HG02840 (cell line): ENCODE data around the gene KDM4C.
A peak's percentile ranks its signal among the peaks of the same experiment; 100 is the strongest.

Experiments
- ATAC-seq: cut with Tn5 transposase; IDR thresholded peaks from one replicate; pipeline ENCODE4 v1.9.1; 2021; ENCODE audit warnings: mild to moderate bottlenecking, moderate library complexity, moderate number of reproducible peaks; ENCODE audit not compliant: unreplicated experiment, low FRiP score

KDM4C gene

DNA sequence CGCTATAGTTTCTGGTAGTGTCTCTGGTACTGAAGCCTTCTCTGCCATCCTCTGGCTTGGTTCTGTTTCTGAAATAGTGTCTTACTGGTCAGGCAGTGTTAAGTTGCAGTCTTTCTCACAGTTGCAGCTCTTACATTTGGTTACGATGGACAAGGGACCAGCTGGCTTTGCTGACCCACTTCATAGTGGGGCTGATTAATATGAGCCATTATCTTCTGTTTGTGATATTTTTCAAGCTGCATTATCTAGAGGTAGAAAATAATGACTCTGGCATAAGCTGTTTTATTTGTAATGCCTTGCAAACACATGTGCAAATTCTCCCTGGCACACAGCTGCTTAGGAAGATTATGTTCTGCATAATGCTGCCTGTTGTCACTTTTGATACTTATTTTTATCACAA, 199.1 kb downstream of the KDM4C start:
- ATAC-seq: no peak

DNA sequence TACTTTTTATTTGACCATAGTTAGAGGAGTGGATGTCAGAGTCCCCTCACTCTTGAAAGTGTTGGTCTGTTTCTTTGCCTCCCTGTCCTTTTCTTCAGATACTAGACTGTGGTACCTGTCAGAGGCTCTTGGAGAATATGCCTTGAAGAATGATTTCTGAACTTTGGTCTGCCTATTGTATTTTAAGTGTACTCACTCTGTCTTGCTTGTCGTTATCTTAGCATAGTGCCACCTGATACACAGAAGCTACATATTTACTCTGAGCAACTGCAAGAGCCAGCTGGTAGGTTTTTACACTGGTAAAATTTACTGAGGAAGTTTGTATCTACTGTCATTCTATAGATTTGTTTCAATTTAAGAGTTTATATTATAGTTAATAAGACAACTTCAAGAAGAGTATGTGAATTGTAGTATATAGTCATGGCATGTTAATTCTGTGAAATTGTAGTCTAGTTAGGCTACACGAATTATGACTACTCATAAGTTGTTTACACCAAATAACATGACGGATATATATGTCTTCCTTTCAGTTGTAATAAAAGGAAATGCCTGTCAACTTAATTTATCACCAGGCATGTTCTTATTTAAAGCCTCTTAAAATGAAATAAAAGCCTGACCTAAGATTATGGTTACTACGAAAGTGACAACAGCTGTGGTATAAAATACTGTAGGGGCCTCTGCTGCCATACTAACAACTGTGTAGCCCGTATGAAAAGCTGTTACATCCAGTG, 201.7 kb downstream of the KDM4C start:
- ATAC-seq: no peak

DNA sequence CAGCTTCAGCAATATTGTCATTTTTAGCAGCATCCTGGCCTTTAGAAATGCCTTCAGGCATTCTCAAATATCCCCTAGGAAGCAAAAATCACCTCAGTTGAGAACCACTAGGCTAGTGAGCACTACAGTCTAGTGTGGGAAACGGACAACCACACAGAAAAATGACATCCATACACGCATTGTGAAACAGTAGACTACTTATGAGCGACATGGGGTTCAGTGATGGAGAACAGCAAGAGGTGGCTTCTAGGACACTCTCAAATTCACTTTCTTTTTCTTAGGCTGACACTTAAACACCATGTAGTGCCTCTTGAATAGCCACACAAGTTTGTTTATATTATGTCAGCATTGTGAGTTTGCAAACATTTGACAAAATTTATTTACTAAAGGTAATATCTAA, 203.0 kb downstream of the KDM4C start:
- no peak for ATAC-seq

DNA sequence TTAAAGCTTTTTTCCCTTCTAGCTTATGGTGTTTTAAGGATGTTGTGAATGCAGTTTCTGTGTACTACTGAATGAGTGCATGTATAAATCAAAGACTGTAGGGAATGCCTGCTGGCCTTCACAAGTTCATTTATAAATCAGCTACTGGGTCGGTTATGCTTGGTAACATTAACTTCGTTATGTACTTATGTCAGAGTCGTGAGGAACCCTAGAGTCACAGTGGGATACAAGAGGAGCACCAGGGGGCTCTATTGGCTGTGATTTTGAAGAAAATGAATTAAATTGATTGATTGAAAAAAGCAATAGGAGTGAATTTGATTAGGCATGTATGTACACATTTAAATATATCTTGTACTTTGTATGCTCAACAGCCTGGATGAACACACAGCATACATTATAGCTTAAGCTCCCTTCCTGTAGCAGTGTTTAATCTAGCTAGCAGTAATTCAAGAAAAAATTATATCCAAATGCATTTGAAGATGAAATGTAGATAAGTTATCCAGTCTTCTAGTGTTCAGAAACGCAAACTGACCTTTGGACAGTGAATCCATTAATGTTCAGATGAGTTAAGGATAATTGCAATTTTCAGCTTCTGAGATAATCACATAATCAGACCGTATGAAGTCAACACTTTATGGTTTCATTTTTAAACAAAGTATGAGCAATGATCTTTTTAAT, 204.2 kb downstream of the KDM4C start:
- no peak for ATAC-seq

DNA sequence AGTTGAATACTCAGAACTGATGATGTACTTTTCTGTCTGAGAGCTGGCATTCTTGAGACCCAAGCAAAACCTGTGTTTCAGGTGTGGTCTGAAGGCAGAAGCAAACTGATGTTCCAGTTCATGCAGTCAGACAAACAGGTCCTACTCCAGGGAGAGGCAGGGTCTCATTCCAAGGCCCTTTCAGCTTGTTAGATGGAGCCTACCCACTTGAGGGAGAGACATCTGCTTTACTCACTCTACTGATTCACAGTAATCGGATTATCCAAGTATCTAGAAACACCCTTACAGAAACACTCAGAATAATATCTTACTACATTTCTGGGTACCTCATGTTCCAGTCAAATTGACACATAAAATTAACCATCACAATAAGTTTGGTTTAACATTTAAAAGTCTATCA, 207.8 kb downstream of the KDM4C start:
- no peak for ATAC-seq

DNA sequence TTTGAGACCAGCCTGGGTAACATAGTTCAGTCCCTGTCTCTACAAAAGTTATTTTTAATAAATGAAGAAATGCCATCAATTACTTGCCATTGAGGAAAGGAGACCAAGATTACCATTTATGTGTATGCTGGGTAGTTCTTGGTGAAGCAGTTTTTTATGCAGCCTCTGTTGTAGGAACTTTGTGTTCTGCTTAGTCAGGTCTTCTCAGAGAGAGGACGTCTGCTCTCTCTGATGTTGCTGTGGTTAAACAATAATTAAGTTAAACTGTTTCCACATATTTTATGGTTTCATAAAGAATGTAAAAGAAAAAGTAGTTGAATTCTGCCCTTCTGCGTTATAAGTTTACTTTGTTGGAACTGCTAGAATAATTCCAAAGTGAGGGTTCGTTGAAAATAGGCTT, 210.5 kb downstream of the KDM4C start:
- ATAC-seq: no peak

DNA sequence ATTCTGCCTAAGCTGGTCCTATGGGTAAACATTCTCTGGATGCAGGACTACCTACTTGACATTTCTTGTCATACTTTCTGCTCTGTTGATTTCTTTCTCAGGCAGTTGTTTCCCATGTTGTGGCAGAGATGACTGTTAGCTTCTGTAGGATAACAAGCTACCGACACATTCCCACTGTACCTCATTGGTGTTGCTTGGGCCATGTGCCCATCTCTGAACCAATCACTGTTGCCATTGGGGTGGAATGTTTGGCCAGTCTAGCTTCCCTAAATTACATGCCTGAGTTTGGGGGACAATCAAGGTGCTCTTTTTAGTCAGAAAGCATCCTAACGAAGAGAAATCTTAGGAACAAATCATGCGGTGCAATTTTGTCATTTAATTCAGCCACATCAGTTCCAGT, 212.0 kb downstream of the KDM4C start:
- no peak for ATAC-seq

DNA sequence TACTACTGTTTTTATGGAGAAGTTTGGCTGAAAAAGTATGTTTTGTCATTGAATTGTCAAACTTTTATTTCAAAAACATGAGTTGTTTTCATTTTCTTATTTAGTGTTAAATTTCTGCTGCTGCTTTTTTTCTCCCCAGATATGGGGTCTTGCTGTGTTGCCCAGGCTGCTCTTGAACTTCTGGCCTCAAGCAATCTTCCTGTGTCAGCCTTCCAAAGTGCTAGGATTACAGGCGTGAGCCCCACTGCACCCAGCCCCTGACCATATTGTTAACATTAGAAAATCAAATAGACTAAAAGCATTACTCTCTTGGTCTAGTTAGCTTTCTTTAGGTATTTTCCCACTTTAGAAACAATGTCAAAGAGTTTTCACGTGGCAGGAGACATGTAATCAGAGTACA, 215.3 kb downstream of the KDM4C start:
- no peak for ATAC-seq

DNA sequence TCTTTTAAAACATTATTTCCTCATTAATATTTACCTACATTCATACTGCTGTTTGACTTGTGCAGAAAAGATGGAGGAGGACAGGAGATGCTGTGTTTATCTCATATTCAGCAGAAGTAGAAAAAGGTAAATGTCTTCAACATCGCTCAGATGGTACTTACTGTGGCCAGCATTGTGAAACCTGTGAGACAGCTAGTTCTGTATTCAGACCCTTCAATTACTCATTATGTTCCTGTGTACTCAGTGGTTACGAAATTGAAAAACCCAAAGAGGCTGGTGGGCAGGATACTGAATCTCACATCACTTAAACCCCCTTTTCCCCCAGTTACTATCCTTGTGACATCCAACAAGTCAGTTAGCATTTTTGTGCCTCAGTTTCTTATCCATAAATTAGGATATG, 216.0 kb downstream of the KDM4C start:
- peak; percentile 96 for ATAC-seq

DNA sequence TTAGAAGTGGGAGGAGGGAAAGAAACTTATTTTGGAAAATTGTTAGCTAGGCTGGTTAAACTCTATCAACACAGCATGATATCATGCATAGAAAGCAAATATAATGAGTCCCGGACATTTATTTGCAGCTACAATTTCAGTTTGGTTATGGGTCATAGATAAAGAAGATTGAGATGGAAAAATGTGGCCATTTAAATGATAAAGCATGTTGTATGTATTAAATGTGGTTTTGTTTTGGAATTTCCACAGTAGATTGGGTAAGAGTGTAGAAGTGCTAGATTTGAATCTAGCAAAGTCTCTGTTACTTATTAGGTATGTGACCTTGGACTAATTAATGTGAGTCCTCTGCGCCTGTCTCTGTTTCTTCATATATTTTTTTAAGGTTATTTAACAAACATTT, 217.4 kb downstream of the KDM4C start:
- ATAC-seq: no peak

DNA sequence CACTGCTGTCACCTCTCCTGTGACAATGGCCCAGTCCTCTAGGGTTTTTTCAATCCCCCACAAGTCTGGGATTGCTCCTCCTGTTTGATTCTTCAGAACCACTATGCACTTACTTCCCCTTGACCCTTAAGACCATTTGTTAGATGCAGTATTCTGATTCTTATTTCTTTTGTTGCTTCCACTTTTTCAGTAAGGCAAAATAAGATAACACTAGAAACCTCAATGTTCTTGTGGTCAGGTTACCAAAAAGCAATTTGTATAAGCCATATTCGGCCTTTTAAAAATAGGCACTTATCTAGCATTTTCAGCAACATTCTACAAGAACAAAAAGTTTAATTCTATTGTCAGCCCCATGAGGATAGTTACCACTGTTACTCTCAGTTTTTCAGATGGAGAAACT, 220.0 kb downstream of the KDM4C start:
- no peak for ATAC-seq

DNA sequence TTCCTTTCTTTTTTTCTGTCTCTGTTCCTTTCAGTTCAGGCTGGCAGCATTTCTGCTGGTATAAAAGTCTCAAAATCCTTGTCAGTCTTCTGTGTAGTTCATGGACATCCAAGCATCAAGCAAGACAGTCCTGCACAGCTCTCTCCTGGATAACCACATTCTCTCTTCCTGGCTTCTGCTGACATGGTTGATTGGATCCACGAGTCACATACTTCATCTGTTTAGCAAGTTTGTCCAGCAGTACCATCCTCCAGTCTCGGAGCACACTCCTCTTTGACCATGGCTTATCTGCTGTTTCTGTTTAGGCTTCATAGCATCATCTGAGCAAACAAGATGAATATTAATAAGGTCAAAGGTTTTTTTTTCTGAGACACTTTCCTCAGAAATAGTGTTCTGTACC, 220.8 kb downstream of the KDM4C start:
- no peak for ATAC-seq

DNA sequence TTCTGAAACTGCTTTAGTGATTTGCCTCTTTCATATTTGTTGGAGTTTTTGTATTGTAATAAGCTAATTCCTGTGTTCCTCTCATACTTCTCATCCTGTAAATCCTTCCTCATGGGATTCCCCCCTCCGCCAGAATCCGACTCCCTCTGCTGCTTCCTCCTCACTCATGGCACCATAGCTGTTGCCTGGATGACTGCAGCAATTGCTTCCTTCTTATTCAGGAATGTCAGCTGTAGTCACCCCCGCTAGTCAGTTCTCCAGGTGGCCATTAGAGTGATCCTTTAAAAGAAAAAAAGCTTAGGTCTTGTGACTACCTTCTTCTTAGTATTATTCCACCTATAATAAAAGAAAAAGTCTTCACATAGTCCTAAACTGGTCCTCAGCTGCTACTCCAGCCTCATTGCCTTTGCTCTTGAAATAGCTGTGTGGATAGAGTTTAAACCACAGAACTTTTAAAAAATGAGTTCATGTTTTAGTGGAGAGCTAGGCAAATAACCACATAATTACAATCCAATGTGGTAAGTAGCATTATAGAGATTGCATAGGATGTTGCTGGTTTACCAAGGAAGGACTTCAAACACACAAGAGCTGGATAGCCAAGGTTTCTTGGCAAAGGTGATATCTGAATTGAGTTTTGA, 227.3 kb downstream of the KDM4C start:
- no peak for ATAC-seq

DNA sequence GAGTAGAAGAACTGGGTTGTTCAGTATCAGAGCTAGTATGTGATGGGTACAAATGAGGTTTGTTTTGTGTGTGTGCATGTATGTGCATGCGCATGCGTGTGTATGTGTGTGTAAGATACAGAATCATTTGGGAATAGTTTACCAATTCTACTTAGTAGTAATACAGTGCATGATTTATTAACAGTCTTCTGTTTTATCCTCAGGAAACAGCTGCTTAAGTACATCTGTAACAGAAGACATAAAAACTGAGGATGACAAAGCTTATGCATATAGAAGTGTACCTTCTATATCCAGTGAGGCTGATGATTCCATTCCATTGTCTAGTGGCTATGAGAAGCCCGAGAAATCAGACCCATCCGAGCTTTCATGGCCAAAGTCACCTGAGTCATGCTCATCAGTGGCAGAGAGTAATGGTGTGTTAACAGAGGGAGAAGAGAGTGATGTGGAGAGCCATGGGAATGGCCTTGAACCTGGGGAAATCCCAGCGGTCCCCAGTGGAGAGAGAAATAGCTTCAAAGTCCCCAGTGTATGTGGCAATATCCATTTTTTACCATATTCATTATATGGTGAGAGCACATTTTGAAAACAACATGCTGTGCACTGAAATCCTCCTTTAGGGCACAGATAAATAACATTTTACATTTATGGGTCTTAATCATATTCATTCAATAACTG, 228.5 kb downstream of the KDM4C start:
- no peak for ATAC-seq

DNA sequence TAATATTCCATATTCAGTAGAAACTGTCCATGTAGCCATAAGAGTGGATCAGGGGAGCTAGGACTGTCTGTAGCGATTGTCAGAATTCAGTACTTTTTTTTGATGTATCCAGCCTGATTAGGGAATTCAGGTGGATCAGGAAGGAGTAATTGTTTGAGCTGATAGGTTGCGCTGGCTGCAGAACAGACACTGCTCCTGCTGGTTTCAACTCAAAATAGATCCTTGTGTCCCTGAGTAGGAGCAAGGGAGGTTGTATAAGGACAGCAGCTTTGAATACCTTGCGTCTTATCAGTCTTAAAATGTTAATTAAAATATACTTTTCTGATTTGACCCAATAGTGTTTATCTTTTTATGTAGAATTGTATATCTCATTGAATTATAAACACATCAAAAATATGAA, 229.6 kb downstream of the KDM4C start:
- ATAC-seq: no peak

DNA sequence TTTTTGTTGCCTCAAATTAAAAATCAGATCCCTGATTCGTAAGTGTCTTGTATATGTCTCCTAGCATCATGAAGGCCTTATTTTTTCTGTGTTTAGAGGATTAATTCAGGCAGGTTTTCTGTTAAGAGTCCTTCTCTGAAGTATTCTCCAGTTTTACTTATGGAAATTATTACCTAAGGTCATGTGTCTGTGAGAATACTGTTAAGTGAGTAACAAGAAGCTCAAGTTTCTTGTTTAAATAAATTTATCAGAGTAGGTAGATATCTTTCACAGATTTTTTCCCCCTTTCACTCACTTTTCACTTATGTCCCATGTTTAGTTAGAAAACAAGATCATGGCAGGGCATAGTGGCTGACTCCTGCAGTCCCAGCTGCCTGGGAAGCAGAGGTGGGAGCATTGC, 233.6 kb downstream of the KDM4C start:
- ATAC-seq: no peak

DNA sequence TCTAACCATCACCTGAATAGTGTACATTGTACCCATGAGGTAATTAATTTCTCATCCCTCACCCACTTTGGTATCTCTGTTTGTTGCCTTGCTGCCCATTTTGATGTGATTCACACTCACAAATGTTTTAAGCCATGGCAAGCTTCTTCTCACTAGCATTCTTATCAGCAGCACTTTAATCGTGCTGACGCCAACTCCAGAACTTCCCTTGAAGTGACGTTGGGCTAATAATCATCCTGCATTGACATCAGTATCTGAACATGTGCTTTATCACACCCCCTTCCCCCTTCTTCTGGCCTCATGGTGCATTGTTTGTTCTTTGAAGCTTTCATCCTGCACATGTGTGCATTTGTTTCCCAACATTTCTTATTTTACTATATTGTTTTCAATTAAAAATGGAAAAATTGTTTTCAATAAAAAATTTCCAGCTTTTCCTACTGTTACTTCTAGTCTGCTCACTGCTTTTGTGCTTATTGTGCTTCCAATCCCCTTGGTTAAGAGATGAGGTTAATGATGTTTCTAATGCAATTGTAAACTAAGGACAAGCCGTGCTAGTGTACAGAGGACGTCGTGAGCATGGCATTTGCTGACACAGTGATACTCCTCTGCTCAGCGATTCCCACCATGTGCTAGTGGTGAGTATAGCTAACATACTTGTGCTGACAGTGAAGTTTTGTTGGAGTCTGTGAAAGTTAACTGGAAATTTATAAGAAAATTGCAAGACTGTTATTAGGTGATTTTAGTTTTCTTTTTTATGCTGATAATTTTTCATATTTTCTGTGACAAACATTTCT, 238.5 kb downstream of the KDM4C start:
- no peak for ATAC-seq

DNA sequence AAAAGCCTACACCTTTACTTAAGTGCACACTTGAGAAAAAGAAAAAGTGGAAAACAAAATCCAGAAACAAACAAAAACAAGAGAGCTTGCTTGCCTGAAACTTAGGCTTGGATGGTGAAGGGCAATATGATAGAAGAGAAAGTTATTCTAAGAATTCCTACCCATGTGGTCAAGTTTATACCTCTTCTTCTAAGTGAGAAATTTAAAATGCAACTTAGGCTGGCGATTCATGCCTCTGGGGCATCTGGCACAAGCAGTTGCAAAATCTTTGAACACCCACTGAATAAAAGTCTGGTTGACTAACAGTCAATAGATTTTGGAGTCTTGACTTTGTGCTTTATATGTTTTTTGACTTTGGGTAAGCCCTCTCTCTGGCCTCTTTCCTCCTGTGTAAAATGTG, 239.6 kb downstream of the KDM4C start:
- ATAC-seq: no peak

DNA sequence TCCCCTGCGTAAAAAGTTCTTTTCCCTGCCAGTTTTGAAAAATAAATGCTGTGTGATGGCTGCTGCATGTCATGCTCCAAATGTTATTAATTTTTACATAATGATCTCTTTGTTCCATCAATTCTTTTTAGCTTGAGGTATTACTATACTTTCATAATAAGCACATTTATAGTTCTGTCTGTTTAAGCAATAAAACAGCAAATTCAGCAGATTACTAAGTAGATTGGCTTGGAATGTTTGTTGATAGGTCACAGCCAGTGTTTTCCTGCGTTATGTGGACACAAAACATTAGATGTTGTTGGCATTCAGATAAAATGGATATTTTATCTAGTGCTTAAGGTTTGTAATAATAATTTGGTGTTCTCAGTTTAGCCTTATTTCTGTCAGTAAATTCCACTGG, 242.0 kb downstream of the KDM4C start:
- ATAC-seq: no peak

DNA sequence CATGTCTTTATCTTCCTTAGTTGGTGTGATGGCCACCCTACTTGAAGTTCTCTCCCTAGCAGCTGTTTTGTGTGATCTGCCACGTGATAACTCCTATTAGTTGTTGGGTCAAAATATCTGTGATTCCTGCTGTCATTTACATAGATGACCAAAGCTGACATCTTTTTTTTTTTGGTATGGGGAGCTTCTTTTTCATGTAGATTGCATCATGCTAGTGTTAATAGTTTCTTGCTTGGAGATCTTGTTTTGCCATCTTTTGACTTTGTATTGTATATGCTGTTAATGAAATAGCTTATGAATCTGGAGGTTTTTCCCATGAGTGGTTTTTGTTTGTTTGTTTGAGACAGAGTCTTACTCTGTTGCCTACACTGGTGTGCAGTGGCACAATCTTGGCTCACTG, 243.8 kb downstream of the KDM4C start:
- ATAC-seq: no peak

DNA sequence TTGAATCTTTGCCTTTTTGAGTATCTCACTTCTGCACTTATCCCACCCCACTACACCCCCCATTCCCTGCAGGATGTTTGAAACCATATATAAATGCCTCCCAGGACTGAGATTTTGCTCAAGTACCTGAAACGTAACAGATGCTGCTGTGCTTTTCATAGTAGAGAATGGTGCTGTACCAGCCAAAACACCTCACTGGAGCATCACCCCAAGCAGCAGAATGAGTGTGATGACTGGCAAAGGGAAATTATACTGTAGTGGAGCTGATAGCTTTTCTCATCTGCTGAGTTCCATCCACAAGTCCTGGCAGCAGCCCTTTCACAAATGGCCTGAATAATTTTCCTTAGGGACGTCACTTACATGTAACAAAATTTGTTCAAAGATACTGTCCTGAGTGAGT, 246.1 kb downstream of the KDM4C start:
- ATAC-seq: no peak
